ENCODE results near the gene CCDC78.

DNA sequence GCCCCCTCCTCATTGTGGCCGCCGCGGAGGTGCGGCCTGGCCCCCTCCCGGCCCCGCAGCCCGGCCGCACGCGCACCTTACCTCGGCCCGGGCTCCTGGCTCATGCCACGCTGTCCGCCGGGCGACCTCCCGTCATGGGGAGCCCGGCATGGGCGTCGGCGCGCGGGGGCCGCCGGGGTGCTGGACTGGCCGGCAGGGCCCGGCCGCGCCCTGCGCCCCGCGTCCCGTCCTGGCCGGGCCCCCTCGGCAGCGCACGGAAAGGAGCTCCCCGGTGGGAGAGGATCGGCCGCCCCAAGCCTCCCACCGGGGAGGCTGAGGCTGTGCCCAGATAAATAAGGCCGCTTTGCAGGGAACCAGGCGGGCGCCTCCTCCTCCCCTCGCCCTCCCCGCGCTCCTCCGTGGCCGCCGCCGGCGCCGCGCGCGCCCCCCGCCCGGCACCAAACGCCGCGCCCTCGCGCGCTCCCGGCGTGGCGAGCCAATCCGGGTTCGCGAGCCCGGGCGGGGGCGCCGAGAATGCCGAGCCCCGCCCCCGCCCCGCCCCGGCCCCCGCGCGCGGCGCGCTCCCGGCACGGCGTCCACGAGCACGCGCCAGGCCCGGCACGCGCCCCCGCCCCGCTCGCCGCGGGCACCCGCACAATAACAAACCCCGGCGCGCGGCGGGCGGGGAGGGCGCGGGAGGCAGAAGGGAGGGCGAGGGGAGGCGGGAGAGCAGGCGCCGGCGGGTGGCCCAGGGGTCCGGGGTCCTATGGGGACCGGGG lies 20.6 kb downstream of the CCDC78 start, which contains the start of gene FBXL16:
- TF ChIP-seq, protein P1, sequence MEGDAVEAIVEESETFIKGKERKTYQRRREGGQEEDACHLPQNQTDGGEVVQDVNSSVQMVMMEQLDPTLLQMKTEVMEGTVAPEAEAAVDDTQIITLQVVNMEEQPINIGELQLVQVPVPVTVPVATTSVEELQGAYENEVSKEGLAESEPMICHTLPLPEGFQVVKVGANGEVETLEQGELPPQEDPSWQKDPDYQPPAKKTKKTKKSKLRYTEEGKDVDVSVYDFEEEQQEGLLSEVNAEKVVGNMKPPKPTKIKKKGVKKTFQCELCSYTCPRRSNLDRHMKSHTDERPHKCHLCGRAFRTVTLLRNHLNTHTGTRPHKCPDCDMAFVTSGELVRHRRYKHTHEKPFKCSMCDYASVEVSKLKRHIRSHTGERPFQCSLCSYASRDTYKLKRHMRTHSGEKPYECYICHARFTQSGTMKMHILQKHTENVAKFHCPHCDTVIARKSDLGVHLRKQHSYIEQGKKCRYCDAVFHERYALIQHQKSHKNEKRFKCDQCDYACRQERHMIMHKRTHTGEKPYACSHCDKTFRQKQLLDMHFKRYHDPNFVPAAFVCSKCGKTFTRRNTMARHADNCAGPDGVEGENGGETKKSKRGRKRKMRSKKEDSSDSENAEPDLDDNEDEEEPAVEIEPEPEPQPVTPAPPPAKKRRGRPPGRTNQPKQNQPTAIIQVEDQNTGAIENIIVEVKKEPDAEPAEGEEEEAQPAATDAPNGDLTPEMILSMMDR (IDR thresholded peaks at IDR 0.05; ENCODE audit: insufficient read depth, low read length, poor library complexity, severe bottlenecking) = no peak
- TF ChIP-seq EZH2phosphoT487 (conservative IDR thresholded peaks at IDR 0.05; ENCODE audit: low read length) = no peak
